Smooth muscle cell (in vitro differentiated cells): ENCODE results near the gene PUM2. TPM values are rescaled to one million over a fixed set of nuclear protein-coding genes. Genes with fewer than 3 reads are reported as not detected.

Experiments used
- DNase-seq: peaks from one replicate; lab custom pipeline; 2025; ENCODE audit not compliant: unreplicated experiment; lab: John Stamatoyannopoulos, UW
- H2AFZ ChIP-seq: fragments of 200-600 bp; sonication (generic); 2 replicates; pipeline ENCODE4 v1.6.0; 2016; ENCODE audit warnings: antibody characterized with exemption, low read depth, mild to moderate bottlenecking
- H3F3A ChIP-seq: fragments of 200-600 bp; sonication (generic); 2 replicates; pipeline ENCODE4 v1.6.0; 2017; ENCODE audit warnings: antibody characterized with exemption, low read depth
- H3K27ac ChIP-seq: fragments of 200-600 bp; sonication (generic); 2 replicates; pipeline ENCODE4 v1.5.1; 2016; ENCODE audit warnings: low read depth, mild to moderate bottlenecking
- H3K27me3 ChIP-seq: fragments of 200-600 bp; sonication (generic); 2 replicates; pipeline ENCODE4 v1.6.1; 2016; ENCODE audit warnings: low read depth, mild to moderate bottlenecking
- H3K36me3 ChIP-seq: fragments of 200-600 bp; sonication (generic); 2 replicates; pipeline ENCODE4 v1.5.1; 2016; ENCODE audit warnings: low read depth
- H3K4me1 ChIP-seq: fragments of 200-600 bp; sonication (generic); 2 replicates; pipeline ENCODE4 v1.5.1; 2016; ENCODE audit warnings: low read depth
- H3K4me2 ChIP-seq: fragments of 200-600 bp; sonication (generic); 2 replicates; pipeline ENCODE4 v1.6.0; 2016; ENCODE audit warnings: mild to moderate bottlenecking
- H3K4me3 ChIP-seq: fragments of 200-600 bp; sonication (generic); 2 replicates; pipeline ENCODE4 v1.5.1; 2016; ENCODE audit warnings: mild to moderate bottlenecking
- H3K79me2 ChIP-seq: fragments of 200-600 bp; sonication (generic); 2 replicates; pipeline ENCODE4 v1.6.0; 2016; ENCODE audit warnings: low read depth, mild to moderate bottlenecking
- H3K9ac ChIP-seq: fragments of 200-600 bp; sonication (generic); 2 replicates; pipeline ENCODE4 v1.6.0; 2016; ENCODE audit warnings: low read depth
- H3K9me3 ChIP-seq: fragments of 200-600 bp; sonication (generic); replicated peaks from 2 replicates; pipeline ENCODE4 v1.5.1; 2016; ENCODE audit warnings: low read depth
- H4K20me1 ChIP-seq: fragments of 200-600 bp; sonication (generic); 2 replicates; pipeline ENCODE4 v1.6.0; 2016; ENCODE audit warnings: low read depth
- WGBS: methylation state at CpG from one replicate; pipeline ENCODE4 v1.1.7; 2016; ENCODE audit warnings: low lambda C conversion rate; 5-methylcytosine and 5-hydroxymethylcytosine counted together
- polyA plus RNA-seq: library from polyadenylated mRNA; unstranded; fragments of >200 nt; fragmentation: Nextera tagmentation; extraction: Ambion mirVana; gene quantifications from 2 replicates; pipeline ENCODE4 v1.2.1, GENCODE V29; 2016
- total RNA-seq: library from RNA; depleted of rRNA; stranded (reverse); fragments of >200 nt; gene quantifications from 2 replicates; pipeline ENCODE4 v1.2.3, GENCODE V29; 2014
- TF ChIP-seq, protein P1 (sequence below): fragments of 200-600 bp; sonication (generic); IDR thresholded peaks from 2 replicates; pipeline ENCODE4 v1.5.1; 2017; ENCODE audit warnings: borderline replicate concordance, mild to moderate bottlenecking, antibody characterized with exemption; ENCODE audit not compliant: insufficient read depth, poor library complexity, severe bottlenecking

The PUM2 gene
- total and polyA plus RNA-seq, 2 experiments from 2014 or later, result 5.2 to 42.0 TPM

DNA sequence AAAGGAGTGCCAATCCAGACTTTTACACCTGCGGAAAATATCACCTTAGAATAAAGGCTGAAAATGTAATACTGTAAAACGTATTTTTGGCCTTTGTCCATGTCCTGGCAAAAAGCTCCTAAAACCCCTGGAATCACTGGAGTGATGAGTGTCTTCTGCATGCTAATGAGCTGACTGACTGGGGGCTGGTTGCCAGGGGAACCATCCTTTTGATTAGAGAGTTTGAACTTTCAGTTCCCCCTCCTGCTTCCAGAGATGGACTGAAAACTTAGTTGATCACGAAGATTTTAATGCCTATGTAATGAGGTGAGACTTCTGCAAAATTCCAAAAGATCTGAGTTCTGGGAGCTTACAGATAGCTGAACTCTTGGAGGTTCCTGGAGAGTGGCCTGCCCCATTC, 20.5 kb downstream of the PUM2 start:
- Histone ChIP-seq H3K9ac (no peak overlapping the region), H2AFZ (no peak overlapping the region), H3K9me3 (no peaks in the 10 kb centered on the region), H3K79me2 (peaks cover 100% of the 10 kb centered on the region), H3K27me3 (no peaks in the 10 kb centered on the region), H3K4me2 (no peak overlapping the region), H3K27ac (no peak overlapping the region), H3F3A (peaks cover 11% of the 10 kb centered on the region), H3K4me1 (peaks cover 7% of the 10 kb centered on the region), H3K4me3 (no peak overlapping the region), H4K20me1 (peaks cover 100% of the 10 kb centered on the region), H3K36me3 (no peaks in the 10 kb centered on the region)
- no peak for DNase-seq
- WGBS, result 92% methylated on average over 3 of the region's 3 CpGs
- TF ChIP-seq, protein P1, sequence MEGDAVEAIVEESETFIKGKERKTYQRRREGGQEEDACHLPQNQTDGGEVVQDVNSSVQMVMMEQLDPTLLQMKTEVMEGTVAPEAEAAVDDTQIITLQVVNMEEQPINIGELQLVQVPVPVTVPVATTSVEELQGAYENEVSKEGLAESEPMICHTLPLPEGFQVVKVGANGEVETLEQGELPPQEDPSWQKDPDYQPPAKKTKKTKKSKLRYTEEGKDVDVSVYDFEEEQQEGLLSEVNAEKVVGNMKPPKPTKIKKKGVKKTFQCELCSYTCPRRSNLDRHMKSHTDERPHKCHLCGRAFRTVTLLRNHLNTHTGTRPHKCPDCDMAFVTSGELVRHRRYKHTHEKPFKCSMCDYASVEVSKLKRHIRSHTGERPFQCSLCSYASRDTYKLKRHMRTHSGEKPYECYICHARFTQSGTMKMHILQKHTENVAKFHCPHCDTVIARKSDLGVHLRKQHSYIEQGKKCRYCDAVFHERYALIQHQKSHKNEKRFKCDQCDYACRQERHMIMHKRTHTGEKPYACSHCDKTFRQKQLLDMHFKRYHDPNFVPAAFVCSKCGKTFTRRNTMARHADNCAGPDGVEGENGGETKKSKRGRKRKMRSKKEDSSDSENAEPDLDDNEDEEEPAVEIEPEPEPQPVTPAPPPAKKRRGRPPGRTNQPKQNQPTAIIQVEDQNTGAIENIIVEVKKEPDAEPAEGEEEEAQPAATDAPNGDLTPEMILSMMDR, result no peak

DNA sequence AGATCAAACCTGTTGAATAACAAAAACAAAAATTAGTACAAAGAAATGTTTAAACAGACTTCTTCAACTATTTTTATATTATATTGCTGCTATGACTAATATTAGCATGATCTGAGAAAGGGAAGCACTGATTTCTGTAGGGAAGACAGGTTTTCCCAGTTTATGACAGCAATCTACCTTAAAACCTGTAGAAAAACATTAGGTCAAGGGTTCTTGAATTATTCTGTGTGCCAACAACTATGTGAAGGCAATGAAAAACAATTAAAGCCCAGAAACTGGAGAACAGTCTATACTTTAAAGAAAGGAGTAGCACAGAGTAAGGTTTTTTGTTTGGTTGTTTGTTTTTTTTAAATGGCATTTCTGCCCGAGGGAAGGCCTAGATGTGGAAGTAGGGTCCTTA, 23.3 kb downstream of the PUM2 start:
- no peak for DNase-seq
- Histone ChIP-seq H3K9me3 (no peaks in the 10 kb centered on the region), H3K27ac (peak overlapping the region; percentile 77), H3F3A (peaks cover 11% of the 10 kb centered on the region), H3K27me3 (no peaks in the 10 kb centered on the region), H3K36me3 (no peaks in the 10 kb centered on the region), H3K4me2 (no peak overlapping the region), H4K20me1 (peaks cover 98% of the 10 kb centered on the region), H3K9ac (no peak overlapping the region), H3K4me1 (peaks cover 7% of the 10 kb centered on the region), H3K79me2 (peaks cover 100% of the 10 kb centered on the region), H2AFZ (no peak overlapping the region), H3K4me3 (no peak overlapping the region)
- WGBS, result 19% methylated on average over 1 of the region's 1 CpG
- TF ChIP-seq, protein P1, result no peak

- Histone ChIP-seq H4K20me1 (peaks cover 98% of the 10 kb centered on the region), H3K4me2 (no peak overlapping the region), H3K36me3 (no peaks in the 10 kb centered on the region), H3K4me3 (no peak overlapping the region), H3K9ac (no peak overlapping the region), H3K9me3 (no peaks in the 10 kb centered on the region), H3K79me2 (peaks cover 100% of the 10 kb centered on the region), H3F3A (peaks cover 6% of the 10 kb centered on the region), H3K27ac (peak overlapping the region; percentile 77), H2AFZ (no peak overlapping the region), H3K4me1 (peaks cover 7% of the 10 kb centered on the region), H3K27me3 (no peaks in the 10 kb centered on the region)
- no peak for DNase-seq
- WGBS, result 60% methylated on average over 4 of the region's 4 CpGs
- TF ChIP-seq, protein P1, result peak; percentile 72
Observed at GRCh38 chr2:20326163-20326780, 24.4 kb downstream of the PUM2 start.
